HepG2 (cell line): Measurements from ENCODE around the gene ZNF277.

ENCODE experiments used
- CTCF ChIP-seq: sonication (generic); formaldehyde crosslinking; IDR thresholded peaks from 2 replicates; pipeline ENCODE4 v1.5.0; 2020; ENCODE audit warnings: mild to moderate bottlenecking, missing genetic modification reagents, moderate library complexity
- E2F5 ChIP-seq: sonication (generic); formaldehyde crosslinking; conservative IDR thresholded peaks from 2 replicates; pipeline ENCODE4 v1.4.0; 2020; ENCODE audit warnings: missing genetic modification reagents
- KAT7 ChIP-seq: IDR thresholded peaks from 2 replicates; pipeline ENCODE4 v1.6.1; 2018; ENCODE audit warnings: borderline replicate concordance, missing compliant biosample characterization
- PBX3 ChIP-seq: sonication (generic); formaldehyde crosslinking; IDR thresholded peaks from 2 replicates; pipeline ENCODE4 v1.8.1; 2023; ENCODE audit warnings: missing genetic modification reagents, inconsistent platforms, borderline replicate concordance
- PHF21A ChIP-seq: sonication (generic); formaldehyde crosslinking; IDR thresholded peaks from 2 replicates; pipeline ENCODE4 v1.5.0; 2020; ENCODE audit warnings: mild to moderate bottlenecking, missing genetic modification reagents
- POLR2G ChIP-seq: fragments of 200-400 bp; formaldehyde crosslinking; IDR thresholded peaks from 2 replicates; pipeline ENCODE4 v1.6.1; 2018; ENCODE audit warnings: mild to moderate bottlenecking, low read depth, low read length, moderate library complexity
- RAD21 ChIP-seq: fragments of 450-650 bp; formaldehyde crosslinking; IDR thresholded peaks from 2 replicates; pipeline ENCODE4 v1.5.0; 2020; ENCODE audit warnings: mild to moderate bottlenecking
- SP1 ChIP-seq, 2 experiments: fragments of 450-650 bp in 1 of 2; sonication (generic) in 1 of 2; formaldehyde crosslinking in 1 of 2; IDR thresholded peaks; 2 replicates each; pipeline versions ENCODE4 v1.4.0 to v1.6.1; 2016 to 2020; ENCODE audit warnings: missing genetic modification reagents in 1 of 2
- ZNF589 ChIP-seq: sonication (generic); formaldehyde crosslinking; conservative IDR thresholded peaks from 2 replicates; pipeline ENCODE4 v1.8.0; 2022; ENCODE audit warnings: mild to moderate bottlenecking, moderate library complexity, missing genetic modification reagents
- ZZZ3 ChIP-seq: sonication (generic); formaldehyde crosslinking; IDR thresholded peaks from 2 replicates; pipeline ENCODE4 v1.4.0; 2020; ENCODE audit warnings: missing genetic modification reagents, mild to moderate bottlenecking, borderline replicate concordance
- TF ChIP-seq, protein P1 (sequence below): sonication (generic); formaldehyde crosslinking; IDR thresholded peaks from 2 replicates; pipeline ENCODE4 v1.5.1; 2020; ENCODE audit warnings: missing genetic modification reagents, mild to moderate bottlenecking, borderline replicate concordance

DNA sequence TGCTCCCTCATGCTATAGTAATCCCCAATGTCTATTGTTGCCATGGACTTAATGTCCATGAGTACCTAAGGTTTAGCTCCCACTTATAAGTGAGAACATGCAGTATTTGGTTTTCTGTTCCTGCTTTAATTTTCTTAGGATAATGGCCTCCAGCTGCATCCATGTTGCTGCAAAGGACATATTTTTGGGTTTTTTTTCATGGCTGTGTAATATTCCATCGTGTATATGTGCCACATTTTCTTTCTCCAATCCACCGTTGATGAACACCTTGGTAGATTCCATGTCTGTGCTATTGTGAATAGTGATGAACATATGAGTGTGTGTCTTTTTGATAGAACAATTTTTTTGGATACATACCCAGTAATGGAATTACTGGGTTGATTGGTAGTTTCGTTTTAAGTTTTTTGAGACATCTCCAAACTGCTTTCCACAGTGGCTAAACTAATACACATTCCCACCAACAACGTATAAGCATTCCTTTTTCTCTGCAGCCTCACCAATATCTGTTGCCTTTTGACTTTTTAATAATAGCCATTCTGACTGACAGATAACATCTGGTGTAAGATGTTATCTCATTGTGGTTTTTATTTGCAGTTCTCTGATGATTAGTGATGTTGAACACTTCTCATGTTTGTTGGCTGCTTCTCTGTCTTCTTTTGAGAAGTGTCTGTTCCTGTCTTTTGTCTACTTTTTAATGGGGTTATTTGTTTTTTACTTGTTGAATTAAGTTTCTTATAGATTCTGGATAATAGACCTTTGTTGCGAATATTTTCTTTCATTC lies 175.0 kb downstream of the ZNF277 start:
- TF ChIP-seq RAD21: no peak
- no peak for TF ChIP-seq ZNF589
- no peak for TF ChIP-seq E2F5 (CRISPR knock-in tag)
- no peak for TF ChIP-seq ZZZ3 (CRISPR knock-in tag)
- no peak for TF ChIP-seq SP1 (IDR thresholded peaks at IDR 0.05)
- TF ChIP-seq SP1 (CRISPR knock-in tag; IDR thresholded peaks at IDR 0.05): no peak
- no peak for TF ChIP-seq PHF21A (CRISPR knock-in tag)
- TF ChIP-seq KAT7: no peak
- TF ChIP-seq, protein P1, sequence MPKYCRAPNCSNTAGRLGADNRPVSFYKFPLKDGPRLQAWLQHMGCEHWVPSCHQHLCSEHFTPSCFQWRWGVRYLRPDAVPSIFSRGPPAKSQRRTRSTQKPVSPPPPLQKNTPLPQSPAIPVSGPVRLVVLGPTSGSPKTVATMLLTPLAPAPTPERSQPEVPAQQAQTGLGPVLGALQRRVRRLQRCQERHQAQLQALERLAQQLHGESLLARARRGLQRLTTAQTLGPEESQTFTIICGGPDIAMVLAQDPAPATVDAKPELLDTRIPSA (CRISPR knock-in tag): no peak
- no peak for TF ChIP-seq POLR2G
- no peak for TF ChIP-seq CTCF (CRISPR knock-in tag)
- TF ChIP-seq PBX3: no peak
